GM12892 (cell line): ENCODE data around the gene ATG16L1.

Experiments used
- POLR2A ChIP-seq: IDR thresholded peaks from 2 replicates; pipeline ENCODE4 v1.6.1; 2011; ENCODE audit warnings: low read depth, low read length, control low read depth
- POLR2AphosphoS5 ChIP-seq: IDR thresholded peaks from 2 replicates; pipeline ENCODE4 v1.6.1; 2011; ENCODE audit warnings: low read depth, low read length, control low read depth

DNA sequence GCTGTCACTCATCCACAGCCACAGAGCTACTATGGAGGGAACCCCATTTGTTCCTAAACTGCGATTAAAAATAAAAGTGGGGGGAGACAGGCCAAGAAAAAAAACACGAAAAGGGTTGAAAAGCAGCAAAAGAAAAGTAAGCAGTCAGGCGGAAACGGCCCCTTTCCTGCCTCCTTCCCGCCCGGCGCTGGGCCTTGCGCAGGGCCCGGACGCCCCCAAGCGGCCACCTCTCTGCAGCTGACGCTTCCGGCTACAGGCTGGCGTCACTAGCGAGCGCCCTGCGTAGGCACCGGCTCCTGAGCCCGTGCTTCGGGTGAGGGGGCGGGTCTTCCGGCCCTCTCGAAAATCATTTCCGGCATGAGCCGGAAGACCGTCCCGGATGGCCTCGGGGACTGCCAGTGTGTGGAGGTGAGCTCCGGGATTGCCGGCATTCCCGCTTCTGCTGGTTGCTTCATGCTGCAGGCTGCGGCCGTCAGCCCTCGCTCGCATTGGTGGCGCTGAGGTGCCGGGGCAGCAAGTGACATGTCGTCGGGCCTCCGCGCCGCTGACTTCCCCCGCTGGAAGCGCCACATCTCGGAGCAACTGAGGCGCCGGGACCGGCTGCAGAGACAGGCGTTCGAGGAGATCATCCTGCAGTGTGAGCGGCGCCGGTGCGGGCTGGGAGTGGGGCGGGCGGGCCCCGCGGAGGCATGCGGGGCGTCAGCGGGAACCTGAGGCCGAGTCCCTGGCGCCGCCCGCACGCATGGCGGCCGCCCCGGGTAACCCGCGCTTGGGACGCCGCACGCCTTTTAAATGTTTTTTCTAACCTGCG is at the start of gene ATG16L1:
- peak; percentile 93 for TF ChIP-seq POLR2A
- peak; percentile 91 for TF ChIP-seq POLR2AphosphoS5
